KMS-11 (cell line): ENCODE measurements around the gene ASMTL.
A peak's percentile ranks its signal among the peaks of the same experiment; 100 is the strongest.

Experiments used
- H2AFZ ChIP-seq: fragments of 200-600 bp; sonication (generic); 2 replicates; pipeline ENCODE4 v1.6.1; 2016; ENCODE audit warnings: antibody characterized with exemption, mixed run types, low read depth
- H3K27ac ChIP-seq: fragments of 200-600 bp; sonication (generic); 2 replicates; pipeline ENCODE4 v1.6.1; 2016; ENCODE audit warnings: mild to moderate bottlenecking, mixed run types
- H3K27me3 ChIP-seq: fragments of 200-600 bp; sonication (generic); 2 replicates; pipeline ENCODE4 v1.6.1; 2017; ENCODE audit warnings: mild to moderate bottlenecking, low read depth, mixed run types, moderate library complexity; ENCODE audit not compliant: insufficient read depth
- H3K36me3 ChIP-seq: fragments of 200-600 bp; sonication (generic); 2 replicates; pipeline ENCODE4 v1.6.1; 2017; ENCODE audit warnings: mild to moderate bottlenecking, mixed run types; ENCODE audit not compliant: insufficient read depth
- H3K4me1 ChIP-seq: fragments of 200-600 bp; sonication (generic); 2 replicates; pipeline ENCODE4 v1.6.1; 2016; ENCODE audit warnings: mild to moderate bottlenecking, low read depth, mixed run types; ENCODE audit not compliant: poor library complexity, severe bottlenecking
- H3K4me2 ChIP-seq: fragments of 200-600 bp; sonication (generic); 2 replicates; pipeline ENCODE4 v1.7.0; 2016; ENCODE audit warnings: mild to moderate bottlenecking, mixed run types
- H3K4me3 ChIP-seq: fragments of 200-600 bp; sonication (generic); IDR thresholded peaks from 2 replicates; pipeline ENCODE4 v1.6.1; 2017; ENCODE audit warnings: low read depth, low read length, mixed read lengths; ENCODE audit not compliant: insufficient read depth
- H3K79me2 ChIP-seq: fragments of 200-600 bp; sonication (generic); 2 replicates; pipeline ENCODE4 v1.6.1; 2016; ENCODE audit warnings: low read depth, mixed run types; ENCODE audit not compliant: insufficient read depth
- H3K9ac ChIP-seq: fragments of 200-600 bp; sonication (generic); 2 replicates; pipeline ENCODE4 v1.6.1; 2016; ENCODE audit warnings: mild to moderate bottlenecking, mixed run types
- H4K20me1 ChIP-seq: fragments of 200-600 bp; sonication (generic); 2 replicates; pipeline ENCODE4 v1.6.1; 2016; ENCODE audit warnings: mild to moderate bottlenecking, mixed run types; ENCODE audit not compliant: insufficient read depth
- TF ChIP-seq, protein P1 (sequence below): fragments of 200-600 bp; sonication (generic); conservative IDR thresholded peaks from 2 replicates; pipeline ENCODE4 v1.6.1; 2017; ENCODE audit warnings: low read depth, mild to moderate bottlenecking, antibody characterized with exemption, low read length, moderate library complexity, mixed read lengths

ASMTL gene

DNA sequence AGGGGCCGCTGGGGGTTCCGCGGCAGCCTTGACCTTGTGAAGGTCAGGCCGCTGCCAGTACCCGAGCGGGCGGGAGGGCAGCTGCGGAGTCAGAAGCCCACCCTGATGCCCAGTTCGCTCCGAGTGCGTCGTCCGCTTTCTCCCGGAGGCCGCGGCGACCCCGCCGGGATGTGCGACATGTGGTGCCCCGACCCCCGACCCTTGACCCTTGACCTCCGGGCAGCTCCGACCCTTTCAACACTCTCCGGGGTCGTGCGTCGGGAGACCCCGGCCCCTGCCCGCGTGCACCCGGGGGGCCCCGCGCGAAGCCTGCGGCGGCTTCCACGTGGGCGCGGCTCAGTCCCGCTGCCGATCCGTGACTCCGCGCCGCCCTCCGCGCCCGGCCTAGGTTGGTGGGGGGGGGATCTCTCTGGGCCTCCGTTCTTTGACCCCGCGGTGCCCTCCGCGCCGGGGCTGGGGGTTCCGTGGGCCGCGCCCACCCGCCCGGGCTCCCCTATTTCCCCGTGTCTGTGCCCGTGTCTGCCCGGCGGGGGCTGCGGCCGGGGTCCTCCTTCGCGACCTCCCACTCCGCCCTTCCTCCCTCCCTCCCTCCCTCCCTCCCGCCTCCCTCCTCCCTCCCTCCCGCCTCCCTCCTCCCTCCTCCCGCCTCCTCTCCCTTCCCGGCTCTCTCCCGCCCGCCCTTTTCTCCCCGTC lies 60.2 kb downstream of the ASMTL start:
- Histone ChIP-seq H3K4me1 (peaks cover 6% of the 10 kb centered on the region), H3K9ac (peak overlapping the region; percentile 98), H3K4me2 (no peak overlapping the region; the same call in 1 of the 2 replicates), H3K27ac (peak overlapping the region; percentile 95), H3K27me3 (no peaks in the 10 kb centered on the region), H4K20me1 (peaks cover 14% of the 10 kb centered on the region; the same call in 1 of the 2 replicates), H3K4me3 (no peak overlapping the region), H3K79me2 (peaks cover 33% of the 10 kb centered on the region), H2AFZ (no peak overlapping the region; the same call in 1 of the 2 replicates), H3K36me3 (no peaks in the 10 kb centered on the region; the same call in 1 of the 2 replicates)
- TF ChIP-seq, protein P1, sequence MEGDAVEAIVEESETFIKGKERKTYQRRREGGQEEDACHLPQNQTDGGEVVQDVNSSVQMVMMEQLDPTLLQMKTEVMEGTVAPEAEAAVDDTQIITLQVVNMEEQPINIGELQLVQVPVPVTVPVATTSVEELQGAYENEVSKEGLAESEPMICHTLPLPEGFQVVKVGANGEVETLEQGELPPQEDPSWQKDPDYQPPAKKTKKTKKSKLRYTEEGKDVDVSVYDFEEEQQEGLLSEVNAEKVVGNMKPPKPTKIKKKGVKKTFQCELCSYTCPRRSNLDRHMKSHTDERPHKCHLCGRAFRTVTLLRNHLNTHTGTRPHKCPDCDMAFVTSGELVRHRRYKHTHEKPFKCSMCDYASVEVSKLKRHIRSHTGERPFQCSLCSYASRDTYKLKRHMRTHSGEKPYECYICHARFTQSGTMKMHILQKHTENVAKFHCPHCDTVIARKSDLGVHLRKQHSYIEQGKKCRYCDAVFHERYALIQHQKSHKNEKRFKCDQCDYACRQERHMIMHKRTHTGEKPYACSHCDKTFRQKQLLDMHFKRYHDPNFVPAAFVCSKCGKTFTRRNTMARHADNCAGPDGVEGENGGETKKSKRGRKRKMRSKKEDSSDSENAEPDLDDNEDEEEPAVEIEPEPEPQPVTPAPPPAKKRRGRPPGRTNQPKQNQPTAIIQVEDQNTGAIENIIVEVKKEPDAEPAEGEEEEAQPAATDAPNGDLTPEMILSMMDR: no peak

DNA sequence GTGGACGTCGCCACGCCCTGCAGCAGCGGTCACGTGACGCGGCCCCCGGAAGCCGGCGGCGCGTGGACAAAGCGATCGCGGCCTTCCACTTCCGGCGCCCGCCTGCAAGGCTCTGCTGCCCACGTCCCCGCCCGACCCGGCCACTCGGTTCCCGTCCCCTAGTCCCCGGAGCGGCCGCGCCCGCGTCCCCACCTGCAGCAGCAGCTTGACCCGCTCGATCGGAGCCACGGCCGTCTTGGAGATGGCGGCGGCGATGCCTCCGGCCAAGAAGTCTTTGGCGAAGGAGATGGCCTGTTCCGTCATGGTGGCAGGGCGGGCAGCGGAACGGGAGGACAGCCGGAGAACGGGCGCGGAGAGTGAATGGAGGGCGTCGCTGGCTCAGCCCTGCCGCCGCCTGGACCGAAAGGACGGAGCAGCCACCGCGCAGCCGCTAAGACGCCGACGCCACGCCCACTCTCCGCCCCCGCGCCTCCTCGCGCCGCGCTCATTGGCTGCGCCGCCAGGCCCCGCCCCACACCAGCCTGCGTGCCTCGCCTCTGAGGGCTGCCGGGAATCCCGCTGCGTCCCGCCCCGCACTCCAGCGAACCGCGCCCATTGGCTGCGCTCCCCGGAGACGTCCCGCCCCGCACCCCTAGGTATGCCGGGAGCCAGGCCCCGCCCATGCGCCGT lies 60.9 kb downstream of the ASMTL start, which contains the start of gene SLC25A6:
SLC25A6 (minus strand) TSS at position 407 of the 669 bp plus-strand sequence; CDS start at position 303, 104 bp downstream.
- Histone ChIP-seq H2AFZ (peak within 1 kb of the TSS; percentile 18; the same call in 1 of the 2 replicates), H4K20me1 (peaks cover 14% of the 10 kb centered on the region; the same call in 1 of the 2 replicates), H3K4me2 (peak within 1 kb of the TSS; percentile 68; the same call in 1 of the 2 replicates), H3K79me2 (peaks cover 33% of the 10 kb centered on the region), H3K4me3 (no peak within 1 kb of the TSS), H3K4me1 (peaks cover 6% of the 10 kb centered on the region), H3K9ac (peak within 1 kb of the TSS; percentile 98), H3K36me3 (no peaks in the 10 kb centered on the region; the same call in 1 of the 2 replicates), H3K27me3 (no peaks in the 10 kb centered on the region), H3K27ac (peak within 1 kb of the TSS; percentile 95)
- TF ChIP-seq, protein P1: no peak

DNA sequence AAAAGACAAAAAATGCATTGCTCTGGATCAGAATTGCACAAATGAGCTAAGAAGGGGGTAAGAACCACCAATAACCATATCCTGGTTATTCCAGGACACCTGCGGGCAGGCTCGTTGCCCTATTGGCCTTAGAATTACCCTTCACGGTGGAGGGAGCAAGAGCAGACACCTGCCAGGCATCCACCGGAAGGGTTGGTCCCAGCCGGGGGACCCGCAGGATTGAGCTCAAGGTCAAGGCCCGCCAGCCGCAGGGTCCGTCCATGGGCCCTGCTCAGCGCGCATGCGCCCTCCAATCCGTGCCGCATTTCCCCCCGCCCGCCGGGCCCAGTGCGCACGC lies 61.4 kb downstream of the ASMTL start:
- H3K4me1 ChIP-seq: peaks cover 6% of the 10 kb centered on the region
- peak overlapping the region; percentile 95 for H3K27ac ChIP-seq
- H3K79me2 ChIP-seq: peaks cover 33% of the 10 kb centered on the region
- TF ChIP-seq, protein P1: no peak
- H3K27me3 ChIP-seq: no peaks in the 10 kb centered on the region
- peak overlapping the region; percentile 68; the same call in 1 of the 2 replicates for H3K4me2 ChIP-seq
- no peaks in the 10 kb centered on the region; the same call in 1 of the 2 replicates for H3K36me3 ChIP-seq
- peak overlapping the region; percentile 98; the same call in 1 of the 2 replicates for H3K9ac ChIP-seq
- H2AFZ ChIP-seq: no peak overlapping the region
- H3K4me3 ChIP-seq: no peak overlapping the region
- peaks cover 14% of the 10 kb centered on the region; the same call in 1 of the 2 replicates for H4K20me1 ChIP-seq

DNA sequence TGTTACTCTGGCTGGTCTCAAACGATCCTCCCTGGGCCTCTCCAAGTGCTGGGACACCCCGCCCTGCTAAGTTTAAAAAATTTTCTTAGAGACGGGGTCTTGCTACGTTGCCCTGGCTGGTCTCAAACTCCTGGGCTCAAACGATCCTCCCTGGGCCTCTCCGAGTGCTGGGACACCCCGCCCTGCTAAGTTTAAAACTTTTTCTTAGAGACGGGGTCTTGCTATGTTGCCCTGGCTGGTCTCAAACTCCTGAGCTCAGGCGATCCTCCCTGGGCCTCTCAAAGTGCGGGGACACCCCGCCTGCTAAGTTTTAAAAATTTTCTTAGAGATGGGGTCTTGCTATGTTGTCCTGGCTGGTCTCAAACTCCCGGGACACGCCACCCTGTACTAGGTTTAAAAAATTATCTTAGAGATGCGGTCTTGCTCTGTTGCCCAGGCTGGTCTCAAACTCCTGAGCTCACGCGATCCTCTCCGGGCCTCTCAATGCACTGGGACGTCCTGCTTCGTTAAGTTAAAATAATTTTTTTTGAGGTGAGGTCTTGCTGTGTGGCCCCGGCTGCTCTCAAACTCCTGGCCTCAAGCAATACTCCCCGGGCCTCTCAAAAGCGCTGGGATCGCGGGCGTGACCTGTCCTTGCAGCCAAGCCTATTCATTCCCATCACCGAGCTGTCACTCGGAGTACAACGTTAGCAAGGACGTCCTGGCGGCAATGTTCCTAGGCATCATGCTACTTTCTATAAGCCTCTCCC lies 61.9 kb downstream of the ASMTL start:
- Histone ChIP-seq H2AFZ (no peak overlapping the region), H3K36me3 (no peaks in the 10 kb centered on the region; the same call in 1 of the 2 replicates), H3K4me3 (no peak overlapping the region), H3K4me2 (peak overlapping the region; percentile 68; the same call in 1 of the 2 replicates), H3K4me1 (peaks cover 6% of the 10 kb centered on the region), H3K27ac (peak overlapping the region; percentile 95), H3K27me3 (no peaks in the 10 kb centered on the region), H4K20me1 (peaks cover 14% of the 10 kb centered on the region; the same call in 1 of the 2 replicates), H3K79me2 (peaks cover 33% of the 10 kb centered on the region), H3K9ac (peak overlapping the region; percentile 98; the same call in 1 of the 2 replicates)
- TF ChIP-seq, protein P1: no peak
